Liver (tissue), 9 donors: ENCODE measurements around the gene IMPG1. TPM values are rescaled to one million over a fixed set of nuclear protein-coding genes. Genes with fewer than 3 reads are reported as not detected.

ENCODE experiments used
- DNase-seq: peaks from one replicate; pipeline ENCODE4 v3.0.0-alpha.2; 2017; ENCODE audit warnings: low spot score
- H3K27ac ChIP-seq, 2 donors: one replicate each; pipeline ENCODE4 v1.7.0; 2013; ENCODE audit warnings: inconsistent platforms in 2 of 2, low read length in 2 of 2, control low read depth in 1 of 2, low read depth in 1 of 2, mild to moderate bottlenecking in 1 of 2
- H3K27me3 ChIP-seq, 4 donors: one replicate each; pipeline versions ENCODE4 v1.6.1 to v1.7.0; 2013; ENCODE audit warnings: low read length in 3 of 4, inconsistent platforms in 1 of 4, mild to moderate bottlenecking in 1 of 4, moderate library complexity in 1 of 4; ENCODE audit not compliant: control insufficient read depth in 4 of 4, insufficient read depth in 4 of 4
- H3K36me3 ChIP-seq, 4 donors: one replicate each; pipeline versions ENCODE4 v1.6.1 to v1.7.0; 2013; ENCODE audit warnings: low read length in 3 of 4, mild to moderate bottlenecking in 3 of 4, low read depth in 1 of 4, moderate library complexity in 1 of 4; ENCODE audit not compliant: control insufficient read depth in 4 of 4, insufficient read depth in 3 of 4
- H3K4me1 ChIP-seq, 4 donors: one replicate each; pipeline versions ENCODE4 v1.6.1 to v1.7.0; 2013; ENCODE audit warnings: low read length in 3 of 4, mild to moderate bottlenecking in 3 of 4, moderate library complexity in 1 of 4; ENCODE audit not compliant: control insufficient read depth in 4 of 4, insufficient read depth in 4 of 4
- H3K4me3 ChIP-seq, 3 donors: one replicate each; pipeline versions ENCODE4 v1.6.1 to v1.7.0; 2013; ENCODE audit warnings: low read length in 3 of 3, control low read depth in 1 of 3, low read depth in 1 of 3, mild to moderate bottlenecking in 1 of 3
- H3K9ac ChIP-seq, 2 donors: one replicate each; pipeline ENCODE4 v1.7.0; 2013; ENCODE audit warnings: low read length in 2 of 2, mild to moderate bottlenecking in 2 of 2, moderate library complexity in 2 of 2, control low read depth in 1 of 2, low read depth in 1 of 2
- H3K9me3 ChIP-seq, 4 donors: one replicate each; pipeline versions ENCODE4 v1.6.1 to v1.7.0; 2013; ENCODE audit warnings: low read length in 3 of 4; ENCODE audit not compliant: control insufficient read depth in 4 of 4
- ATF3 ChIP-seq: IDR thresholded peaks from 2 replicates; pipeline ENCODE4 v1.6.1; 2016; ENCODE audit warnings: antibody characterized with exemption
- EGR1 ChIP-seq, 2 donors: IDR thresholded peaks; 2 replicates each; pipeline ENCODE4 v1.6.1; 2016 to 2018; ENCODE audit warnings: antibody characterized with exemption in 2 of 2, low read depth in 2 of 2
- FOXA2 ChIP-seq: IDR thresholded peaks from 2 replicates; pipeline ENCODE4 v1.6.1; 2016; ENCODE audit warnings: antibody characterized with exemption
- GABPA ChIP-seq, 2 donors: IDR thresholded peaks in 1 of 2; conservative IDR thresholded peaks in 1 of 2; 2 replicates each; pipeline ENCODE4 v1.6.1; 2016; ENCODE audit warnings: antibody characterized with exemption in 2 of 2, mild to moderate bottlenecking in 1 of 2, moderate library complexity in 1 of 2
- HNF4A ChIP-seq, 2 donors: conservative IDR thresholded peaks; 2 replicates each; pipeline ENCODE4 v1.6.1; 2016; ENCODE audit warnings: antibody characterized with exemption in 2 of 2, mild to moderate bottlenecking in 2 of 2
- JUND ChIP-seq, 2 donors: IDR thresholded peaks; 2 replicates each; pipeline ENCODE4 v1.6.1; 2016; ENCODE audit warnings: antibody characterized with exemption in 2 of 2
- NR2F2 ChIP-seq: IDR thresholded peaks from 2 replicates; pipeline ENCODE4 v1.6.1; 2016; ENCODE audit warnings: antibody characterized with exemption
- REST ChIP-seq: IDR thresholded peaks from 2 replicates; pipeline ENCODE4 v1.6.1; 2016; ENCODE audit warnings: antibody characterized with exemption, mild to moderate bottlenecking
- RXRA ChIP-seq, 2 donors: IDR thresholded peaks; 2 replicates each; pipeline ENCODE4 v1.6.1; 2017 to 2018; ENCODE audit warnings: antibody characterized with exemption in 2 of 2, mild to moderate bottlenecking in 1 of 2
- TAF1 ChIP-seq: conservative IDR thresholded peaks from 2 replicates; pipeline ENCODE4 v1.6.1; 2016; ENCODE audit warnings: antibody characterized with exemption, mild to moderate bottlenecking
- YY1 ChIP-seq: IDR thresholded peaks from 2 replicates; pipeline ENCODE4 v1.6.1; 2016; ENCODE audit warnings: antibody characterized with exemption, mild to moderate bottlenecking
- ZBTB33 ChIP-seq: IDR thresholded peaks from 2 replicates; pipeline ENCODE4 v1.6.1; 2016; ENCODE audit warnings: antibody characterized with exemption
- WGBS: extraction: QIAGEN DNeasy Blood & Tissue Kit; methylation state at CpG from one replicate; pipeline ENCODE4 v1.1.7; 2013; 5-methylcytosine and 5-hydroxymethylcytosine counted together
- polyA plus RNA-seq, 2 donors: library from polyadenylated mRNA; stranded (reverse) in 1 of 2; unstranded in 1 of 2; fragments of 200-250 nt in 1 of 2; fragments of >200 nt in 1 of 2; fragmentation: Nextera tagmentation in 1 of 2; extraction: Ambion mirVana in 1 of 2; gene quantifications; one replicate each; pipeline versions ENCODE4 v1.2.1 to v1.2.3, GENCODE V29; 2013 to 2015
- total RNA-seq, 2 donors: library from RNA; depleted of rRNA; stranded (reverse); fragments of >200 nt; gene quantifications; one replicate each; pipeline ENCODE4 v1.2.3, GENCODE V29; 2014
- TF ChIP-seq, protein P1 (sequence below): fragments of 150-350 bp; IDR thresholded peaks from 2 replicates; pipeline ENCODE4 v1.5.1; 2017; ENCODE audit warnings: improper control_type of control experiment, low read depth, low read length; ENCODE audit not compliant: missing input control
- donor health status: healthy.
- donor health status: healthy.
- donor health status: healthy.
- donor health status: healthy.
- donor health status: healthy.

Gene IMPG1
- total and polyA plus RNA-seq, 4 donors: not detected

- H3K36me3 ChIP-seq: no peaks in the 10 kb centered on the region
- H3K4me3 ChIP-seq: no peak overlapping the region
- WGBS: 62% methylated on average over 2 of the region's 2 CpGs
- no peak for DNase-seq
- H3K27ac ChIP-seq: no peak overlapping the region
- no peaks in the 10 kb centered on the region for H3K4me1 ChIP-seq
- H3K9me3 ChIP-seq: no peaks in the 10 kb centered on the region
- no peaks in the 10 kb centered on the region for H3K27me3 ChIP-seq
- TF ChIP-seq FOXA2 (no peak), ATF3 (no peak), GABPA (IDR thresholded peaks at IDR 0.05 in 1 of 2, conservative IDR thresholded peaks at IDR 0.05 in 1 of 2) (no peak)
- TF ChIP-seq, protein P1, sequence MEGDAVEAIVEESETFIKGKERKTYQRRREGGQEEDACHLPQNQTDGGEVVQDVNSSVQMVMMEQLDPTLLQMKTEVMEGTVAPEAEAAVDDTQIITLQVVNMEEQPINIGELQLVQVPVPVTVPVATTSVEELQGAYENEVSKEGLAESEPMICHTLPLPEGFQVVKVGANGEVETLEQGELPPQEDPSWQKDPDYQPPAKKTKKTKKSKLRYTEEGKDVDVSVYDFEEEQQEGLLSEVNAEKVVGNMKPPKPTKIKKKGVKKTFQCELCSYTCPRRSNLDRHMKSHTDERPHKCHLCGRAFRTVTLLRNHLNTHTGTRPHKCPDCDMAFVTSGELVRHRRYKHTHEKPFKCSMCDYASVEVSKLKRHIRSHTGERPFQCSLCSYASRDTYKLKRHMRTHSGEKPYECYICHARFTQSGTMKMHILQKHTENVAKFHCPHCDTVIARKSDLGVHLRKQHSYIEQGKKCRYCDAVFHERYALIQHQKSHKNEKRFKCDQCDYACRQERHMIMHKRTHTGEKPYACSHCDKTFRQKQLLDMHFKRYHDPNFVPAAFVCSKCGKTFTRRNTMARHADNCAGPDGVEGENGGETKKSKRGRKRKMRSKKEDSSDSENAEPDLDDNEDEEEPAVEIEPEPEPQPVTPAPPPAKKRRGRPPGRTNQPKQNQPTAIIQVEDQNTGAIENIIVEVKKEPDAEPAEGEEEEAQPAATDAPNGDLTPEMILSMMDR: no peak
- H3K9ac ChIP-seq: no peak overlapping the region
Observed at GRCh38 chr6:76043690-76044089, 28.8 kb downstream of the IMPG1 start.

DNA sequence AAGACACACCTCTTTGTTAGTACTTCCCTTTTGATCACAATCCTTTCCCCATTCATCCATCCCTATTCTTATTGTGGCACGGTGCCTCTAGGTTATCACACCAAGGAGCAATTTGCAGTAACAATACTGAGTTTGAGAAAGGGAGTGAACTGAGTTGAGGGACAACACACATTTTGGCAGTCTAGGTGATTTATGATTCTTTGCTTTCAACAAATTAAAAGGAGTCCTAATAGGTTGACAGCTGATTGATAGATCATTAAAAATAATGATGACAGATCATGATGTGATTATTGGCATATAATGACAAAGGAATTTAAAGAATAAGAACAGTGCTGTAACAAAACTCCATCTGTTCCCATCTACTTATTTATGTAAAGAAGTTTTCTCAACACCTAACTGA is 36.7 kb downstream of the IMPG1 start:
- Histone ChIP-seq H3K9ac (no peak overlapping the region), H3K4me3 (no peak overlapping the region), H3K36me3 (no peaks in the 10 kb centered on the region), H3K4me1 (no peaks in the 10 kb centered on the region), H3K27me3 (peaks cover 0 to 2% (median 0%) of the 10 kb centered on the region in 4 donors), H3K27ac (no peak overlapping the region), H3K9me3 (no peaks in the 10 kb centered on the region)
- TF ChIP-seq YY1: no peak
- TF ChIP-seq ATF3: no peak
- no peak for TF ChIP-seq GABPA (IDR thresholded peaks at IDR 0.05 in 1 of 2, conservative IDR thresholded peaks at IDR 0.05 in 1 of 2)
- no peak for TF ChIP-seq RXRA (IDR thresholded peaks at IDR 0.05)
- TF ChIP-seq NR2F2: no peak
- TF ChIP-seq JUND (IDR thresholded peaks at IDR 0.05): no peak
- no peak for TF ChIP-seq TAF1
- no peak for TF ChIP-seq HNF4A (conservative IDR thresholded peaks at IDR 0.05)
- TF ChIP-seq REST: no peak
- TF ChIP-seq ZBTB33: no peak
- TF ChIP-seq, protein P1: no peak
- no peak for TF ChIP-seq EGR1 (IDR thresholded peaks at IDR 0.05; ENCODE audit: low read depth in 2 of 2)
- 77% methylated on average over 1 of the region's 1 CpG for WGBS
- DNase-seq: no peak
